Mucosa of descending colon (tissue), 3 donors: ENCODE results near the gene HLA-DMB. TPM values are rescaled to one million over a fixed set of nuclear protein-coding genes. Genes with fewer than 3 reads are reported as not detected.

Source experiments
- ATAC-seq: fragments of 200-7000 bp; cut with Tn5 transposase; one replicate; pipeline ENCODE4 v1.9.1; 2020; ENCODE audit warnings: mild to moderate bottlenecking, moderate library complexity
- DNase-seq, 3 donors: peaks; one replicate each; pipeline ENCODE4 v3.0.0-alpha.2; 2020
- H3K36me3 ChIP-seq: fragments of 200-600 bp; one replicate; pipeline ENCODE4 v1.8.0; 2021; ENCODE audit warnings: low read depth, mild to moderate bottlenecking
- H3K4me1 ChIP-seq: fragments of 200-600 bp; one replicate; pipeline ENCODE4 v1.8.0; 2021; ENCODE audit warnings: low read depth, mild to moderate bottlenecking
- H3K4me3 ChIP-seq: fragments of 200-600 bp; one replicate; pipeline ENCODE4 v1.8.0; 2021; ENCODE audit warnings: mild to moderate bottlenecking
- H3K9me3 ChIP-seq: fragments of 200-600 bp; one replicate; pipeline ENCODE4 v1.8.0; 2021; ENCODE audit warnings: mild to moderate bottlenecking
- intact Hi-C, 2 donors: fragments of 100-400 bp; cut with DNase I in 1 of 2; cut with micrococcal nuclease in 1 of 2; formaldehyde crosslinking; loops; one replicate each; pipeline versions ENCODE4 v1.11.0 to v1.11.1; 2022; cut with DNase I, micrococcal nuclease
- total RNA-seq, 3 donors: library from RNA; stranded (reverse); fragmentation: NEBNext Ultra II Directional in 2 of 3; extraction: Animal tissue kit (Norgen Biotek cat#: 25700) in 2 of 3; gene quantifications; one replicate each; pipeline versions ENCODE4 v1.2.1 to v1.2.4, GENCODE V29; 2021 to 2023
- TF ChIP-seq, protein P1 (sequence below): fragments of 200-600 bp; IDR thresholded peaks from one replicate; pipeline ENCODE4 v1.8.0; 2022; ENCODE audit warnings: antibody characterized with exemption, mild to moderate bottlenecking
- donor health status: DM: no; HTN: no; CAD: no; lungs with moderate emphysema.
- donor health status: DM: no; HTN: no; CAD: no.
- donor health status: DM: no; HTN: yes; CAD: no.

HLA-DMB gene
- total RNA-seq, 3 donors from 2014 or later = 10.8 to 27.1 (median 22.8) TPM

- ATAC-seq = no peak
- H3K4me1 ChIP-seq = peaks cover 9% of the 10 kb centered on the region
- no peak overlapping the region for H3K4me3 ChIP-seq
- H3K36me3 ChIP-seq = no peaks in the 10 kb centered on the region
- H3K9me3 ChIP-seq = peaks cover 3% of the 10 kb centered on the region
- TF ChIP-seq, protein P1, sequence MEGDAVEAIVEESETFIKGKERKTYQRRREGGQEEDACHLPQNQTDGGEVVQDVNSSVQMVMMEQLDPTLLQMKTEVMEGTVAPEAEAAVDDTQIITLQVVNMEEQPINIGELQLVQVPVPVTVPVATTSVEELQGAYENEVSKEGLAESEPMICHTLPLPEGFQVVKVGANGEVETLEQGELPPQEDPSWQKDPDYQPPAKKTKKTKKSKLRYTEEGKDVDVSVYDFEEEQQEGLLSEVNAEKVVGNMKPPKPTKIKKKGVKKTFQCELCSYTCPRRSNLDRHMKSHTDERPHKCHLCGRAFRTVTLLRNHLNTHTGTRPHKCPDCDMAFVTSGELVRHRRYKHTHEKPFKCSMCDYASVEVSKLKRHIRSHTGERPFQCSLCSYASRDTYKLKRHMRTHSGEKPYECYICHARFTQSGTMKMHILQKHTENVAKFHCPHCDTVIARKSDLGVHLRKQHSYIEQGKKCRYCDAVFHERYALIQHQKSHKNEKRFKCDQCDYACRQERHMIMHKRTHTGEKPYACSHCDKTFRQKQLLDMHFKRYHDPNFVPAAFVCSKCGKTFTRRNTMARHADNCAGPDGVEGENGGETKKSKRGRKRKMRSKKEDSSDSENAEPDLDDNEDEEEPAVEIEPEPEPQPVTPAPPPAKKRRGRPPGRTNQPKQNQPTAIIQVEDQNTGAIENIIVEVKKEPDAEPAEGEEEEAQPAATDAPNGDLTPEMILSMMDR = no peak
- intact Hi-C loops = no loop called here
- no peak for DNase-seq
These were observed 9.6 kb upstream of the HLA-DMB start for GRCh38 chr6:32950449-32950848.

GRCh38 chr6:32950010-32950409, 9.2 kb upstream of the HLA-DMB start:
- TF ChIP-seq, protein P1 = no peak
- no peak overlapping the region for H3K4me3 ChIP-seq
- peaks cover 3% of the 10 kb centered on the region for H3K9me3 ChIP-seq
- peaks cover 11% of the 10 kb centered on the region for H3K4me1 ChIP-seq
- DNase-seq (no peak), ATAC-seq (no peak)
- intact Hi-C loops = no loop called here
- no peaks in the 10 kb centered on the region for H3K36me3 ChIP-seq

DNA sequence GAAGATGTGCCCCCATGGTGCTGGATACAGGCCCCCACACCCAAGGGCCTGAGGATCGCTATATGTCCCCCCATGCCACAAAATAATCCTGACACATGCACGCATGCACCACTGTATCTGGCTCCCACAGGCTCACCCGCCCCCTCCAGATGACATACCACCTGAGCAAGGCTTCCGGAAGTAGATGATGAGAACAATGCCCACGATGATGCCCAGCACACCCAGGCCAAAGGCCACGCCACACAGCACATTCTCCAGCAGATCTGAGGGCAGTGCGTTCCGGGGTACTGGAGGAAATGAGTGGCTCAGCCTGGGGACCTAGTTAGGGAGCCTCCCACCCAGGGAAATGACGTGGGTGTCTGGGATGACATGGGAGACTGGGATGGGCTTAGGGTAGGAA, 8.3 kb upstream of the HLA-DMB start:
- peaks cover 20% of the 10 kb centered on the region for H3K4me1 ChIP-seq
- no peaks in the 10 kb centered on the region for H3K36me3 ChIP-seq
- no peak overlapping the region for H3K4me3 ChIP-seq
- no peak for ATAC-seq
- peaks cover 3% of the 10 kb centered on the region for H3K9me3 ChIP-seq
- intact Hi-C loops = loop anchor here in 1 of 2 donors (10.0 kb wide), 1 partner anchor 64 kb away; no protein-coding TSS in a partner anchor
- TF ChIP-seq, protein P1 = no peak
- DNase-seq = no peak

GRCh38 chr6:32947552-32948465, 7.0 kb upstream of the HLA-DMB start:
- no peaks in the 10 kb centered on the region for H3K36me3 ChIP-seq
- TF ChIP-seq, protein P1 = peak; percentile 50
- DNase-seq (peak in 2 of 3 donors; percentile 58 to 80), ATAC-seq (peak; percentile 66)
- H3K4me3 ChIP-seq = no peak overlapping the region
- intact Hi-C loops = loop anchor here in 1 of 2 donors (10.0 kb wide), 1 partner anchor 63 kb away; no protein-coding TSS in a partner anchor
- peaks cover 16% of the 10 kb centered on the region for H3K4me1 ChIP-seq
- peaks cover 3% of the 10 kb centered on the region for H3K9me3 ChIP-seq

- Histone ChIP-seq H3K9me3 (peaks cover 3% of the 10 kb centered on the region), H3K4me3 (no peak overlapping the region), H3K4me1 (peaks cover 14% of the 10 kb centered on the region), H3K36me3 (no peaks in the 10 kb centered on the region)
- intact Hi-C loops = loop anchor here in 1 of 2 donors (10.0 kb wide), 1 partner anchor 62 kb away; no protein-coding TSS in a partner anchor
- TF ChIP-seq, protein P1 = no peak
- ATAC-seq (no peak), DNase-seq (no peak)
These were observed 6.1 kb upstream of the HLA-DMB start for GRCh38 chr6:32946893-32947292.
